Adipose tissue (tissue), 3 donors: ENCODE measurements around the gene LGI1. TPM values are rescaled to one million over a fixed set of nuclear protein-coding genes. Genes with fewer than 3 reads are reported as not detected.
"Not testable (repeated sequence)": the region's sequence is repeated elsewhere in the genome, so short reads cannot be mapped to it uniquely, and the experiment has no call there.

ENCODE experiments used
- H3K27ac ChIP-seq: one replicate; pipeline ENCODE4 v1.5.1; 2013; ENCODE audit warnings: low read depth, low read length
- WGBS, 3 donors: extraction: QIAGEN DNeasy Blood & Tissue Kit; methylation state at CpG; one replicate each; pipeline ENCODE4 v1.1.7; 2013; 5-methylcytosine and 5-hydroxymethylcytosine counted together
- polyA plus RNA-seq, 3 donors: library from polyadenylated mRNA; stranded (reverse); fragments of 200-250 nt; gene quantifications; one replicate each; pipeline ENCODE4 v1.2.3, GENCODE V29; 2013
- donor health status: healthy with polysubstance abuse.
- donor health status: Bipolar disorder and iron deficiency.
- donor health status: healthy.

The LGI1 gene
- polyA plus RNA-seq, 3 donors: 0.03 to 0.06 TPM; not detected in 1

DNA sequence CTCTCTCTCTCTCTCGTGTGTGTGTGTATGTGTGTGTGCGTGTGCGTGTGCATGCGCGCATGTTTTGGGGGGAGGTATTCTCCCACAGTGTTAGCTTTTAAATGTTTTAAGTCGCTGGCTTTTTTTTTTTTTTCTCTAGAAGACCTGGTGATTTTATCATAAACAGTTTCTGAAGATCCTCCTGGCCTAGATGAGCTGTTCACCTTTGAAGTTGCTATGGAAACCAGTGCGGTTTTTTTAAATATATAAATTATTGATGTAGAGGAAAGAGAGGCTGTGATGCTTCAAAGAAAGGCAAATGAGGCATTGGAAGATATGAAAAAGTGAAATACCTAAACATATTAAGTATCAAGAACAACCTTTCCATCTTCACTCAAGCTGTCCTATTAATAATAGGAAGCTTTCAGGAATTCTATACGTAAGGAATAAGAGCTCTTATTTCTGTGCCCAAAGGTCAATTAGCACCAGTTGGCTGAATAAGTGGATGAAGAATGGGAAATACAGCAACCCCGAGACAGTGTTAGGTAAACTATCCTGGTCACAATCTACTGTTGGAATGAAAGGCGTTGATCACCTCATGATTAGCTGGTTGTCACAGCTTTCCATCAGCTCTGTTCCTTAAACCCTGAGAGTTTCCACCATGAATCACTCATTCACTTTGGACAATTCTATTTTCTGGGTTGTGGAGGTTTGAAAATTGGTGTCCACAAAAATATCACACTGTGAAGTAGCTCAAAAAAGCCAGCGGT is 69.5 kb downstream of the LGI1 start:
- no peak overlapping the region for H3K27ac ChIP-seq
- WGBS, 3 donors: 83 to 86% (median 85%) methylated on average over 11 of the region's 11 CpGs

DNA sequence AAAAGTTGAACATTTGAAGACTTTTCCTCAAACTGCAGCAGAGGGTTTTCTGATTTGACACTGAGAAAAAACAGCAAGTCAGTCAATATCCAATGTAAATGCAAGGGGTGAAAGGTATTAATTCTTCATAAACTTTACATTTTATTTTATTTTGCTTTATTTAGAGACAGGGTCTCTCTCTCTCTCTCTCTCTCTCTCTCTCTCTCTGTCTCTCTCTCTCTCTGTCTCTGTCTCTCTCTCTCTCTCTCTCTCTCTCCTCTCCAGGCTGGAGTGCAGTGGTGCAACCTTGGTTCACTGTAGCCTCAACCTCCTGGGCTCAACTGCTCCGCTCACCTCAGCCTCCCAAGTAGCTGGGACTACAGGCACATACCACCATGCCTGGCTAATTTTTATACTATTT is 73.3 kb downstream of the LGI1 start:
- not testable (repeated sequence) for H3K27ac ChIP-seq
- 98 to 100% (median 100%) methylated on average over 1 of the region's 1 CpG for WGBS, 3 donors

- WGBS, 3 donors: 55 to 79% (median 62%) methylated on average over 5 of the region's 5 CpGs
- no peak overlapping the region for H3K27ac ChIP-seq
Measured at GRCh38 chr10:93835770-93836169, 78.0 kb downstream of the LGI1 start.

GRCh38 chr10:93837822-93838221 is 80.1 kb downstream of the LGI1 start:
- 63 to 89% (median 76%) methylated on average over 1 of the region's 1 CpG for WGBS, 3 donors
- H3K27ac ChIP-seq: no peak overlapping the region

DNA sequence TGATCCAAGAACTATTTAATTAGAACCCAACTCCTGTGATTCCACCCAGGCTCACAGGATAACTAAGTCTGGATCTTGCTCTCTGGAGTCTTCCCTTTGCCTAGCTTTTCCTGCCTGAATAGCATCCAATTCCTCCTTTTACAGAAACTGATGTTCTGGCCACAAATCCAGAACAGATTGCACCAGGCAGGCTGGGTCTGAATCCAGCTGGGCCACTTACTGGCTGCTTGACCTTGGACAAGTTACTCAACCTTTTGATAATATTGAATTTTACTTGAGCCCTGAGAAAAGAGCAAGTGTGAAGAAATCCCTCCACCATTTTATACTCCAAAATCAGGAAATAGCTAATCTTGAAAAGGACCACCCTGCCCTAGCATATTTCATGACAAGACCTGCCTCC is 80.5 kb downstream of the LGI1 start:
- no peak overlapping the region for H3K27ac ChIP-seq

- H3K27ac ChIP-seq: no peak overlapping the region
- 41 to 71% (median 58%) methylated on average over 3 of the region's 3 CpGs for WGBS, 3 donors
Measured at GRCh38 chr10:93841961-93842360, 84.2 kb downstream of the LGI1 start.

- H3K27ac ChIP-seq: no peak overlapping the region
- 93 to 97% (median 96%) methylated on average over 30 of the region's 30 CpGs for WGBS, 3 donors
Measured at GRCh38 chr10:93844979-93845626, 87.4 kb downstream of the LGI1 start.

Other genes starting within 250 kb of the LGI1 start
- gene FFAR4, start 191.3 kb upstream of the LGI1 start, polyA plus RNA-seq: 1 to 10 TPM in 2 of 3 donors, under 1 TPM in 1; 0.22 to 9.3 (median 1.3) TPM
- gene RBP4, start 156.7 kb upstream of the LGI1 start, polyA plus RNA-seq: 1,000 to 10,000 TPM in 1 of 3 donors, 100 to 1,000 TPM in 2; 158 to 1,290 (median 307) TPM
- gene PDE6C, start 145.4 kb upstream of the LGI1 start, polyA plus RNA-seq: not detected
- gene FRA10AC1, start 55.3 kb upstream of the LGI1 start, polyA plus RNA-seq: 10 to 100 TPM in 1 of 3 donors, 1 to 10 TPM in 2; 6.4 to 12.4 (median 6.7) TPM
- gene SLC35G1, start 136.0 kb downstream of the LGI1 start, polyA plus RNA-seq: 1 to 10 TPM in 2 of 3 donors, under 1 TPM in 1; 0.90 to 4.0 (median 2.7) TPM
- 1 to 10 TPM in 2 of 3 donors, under 1 TPM in 1; 0.93 to 2.4 (median 1.5) TPM for gene PLCE1, start 236.0 kb downstream of the LGI1 start, polyA plus RNA-seq